HG02798 (cell line): ENCODE measurements around the gene UCN2.
"Not testable (repeated sequence)": the region's sequence is repeated elsewhere in the genome, so short reads cannot be mapped to it uniquely, and the experiment has no call there.

ENCODE experiments used
- ATAC-seq: cut with Tn5 transposase; IDR thresholded peaks from one replicate; pipeline ENCODE4 v1.9.1; 2021; ENCODE audit warnings: mild to moderate bottlenecking; ENCODE audit not compliant: unreplicated experiment, poor library complexity

The UCN2 gene

DNA sequence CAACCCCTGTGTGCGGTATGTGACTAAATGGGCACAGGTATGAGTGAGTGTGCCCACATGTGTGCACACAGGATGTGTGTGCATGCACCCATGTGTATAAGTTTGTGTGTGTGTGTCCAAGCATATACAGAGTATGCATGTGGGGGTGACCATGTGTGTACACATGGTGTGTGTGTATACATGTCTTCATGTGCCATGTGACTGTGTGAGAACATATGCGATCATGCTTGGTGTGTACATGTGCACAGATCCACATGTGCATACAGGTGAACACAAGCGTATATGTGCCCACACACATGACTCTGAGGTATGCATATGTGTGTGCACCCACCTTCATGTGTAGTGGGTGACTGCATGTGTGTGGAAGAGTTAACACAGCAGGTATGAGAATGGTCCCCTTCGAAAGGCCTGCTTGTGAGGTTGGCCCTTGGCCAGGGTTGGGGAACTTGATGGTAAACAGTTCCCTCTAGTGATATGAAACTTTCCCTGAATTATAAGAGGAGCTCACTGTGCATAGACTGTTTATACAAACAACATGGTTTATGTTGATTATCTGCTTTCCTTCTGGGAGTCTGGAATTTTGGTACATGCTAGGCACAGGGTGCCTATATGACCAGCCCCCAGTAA lies 17.3 kb downstream of the UCN2 start:
- no peak for ATAC-seq

DNA sequence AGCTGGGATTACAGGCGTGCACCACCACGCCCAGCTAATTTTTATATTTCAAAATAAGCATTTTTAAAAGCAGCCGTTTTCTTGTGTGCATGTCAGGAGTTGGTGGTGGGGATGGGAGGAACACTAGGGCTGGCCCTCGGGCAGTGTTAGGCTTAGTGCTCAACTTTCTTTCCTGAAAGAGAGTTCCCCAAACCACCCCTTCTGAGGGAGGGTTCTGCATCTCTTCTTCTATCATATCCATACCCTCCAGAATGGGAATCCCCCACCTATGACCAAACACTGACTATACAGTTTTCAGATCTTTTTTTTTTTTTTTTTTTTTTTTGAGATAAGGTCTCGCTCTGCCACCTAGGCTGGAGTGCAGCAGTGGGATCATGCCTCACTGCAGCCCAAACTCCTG lies 19.4 kb downstream of the UCN2 start:
- no peak for ATAC-seq

DNA sequence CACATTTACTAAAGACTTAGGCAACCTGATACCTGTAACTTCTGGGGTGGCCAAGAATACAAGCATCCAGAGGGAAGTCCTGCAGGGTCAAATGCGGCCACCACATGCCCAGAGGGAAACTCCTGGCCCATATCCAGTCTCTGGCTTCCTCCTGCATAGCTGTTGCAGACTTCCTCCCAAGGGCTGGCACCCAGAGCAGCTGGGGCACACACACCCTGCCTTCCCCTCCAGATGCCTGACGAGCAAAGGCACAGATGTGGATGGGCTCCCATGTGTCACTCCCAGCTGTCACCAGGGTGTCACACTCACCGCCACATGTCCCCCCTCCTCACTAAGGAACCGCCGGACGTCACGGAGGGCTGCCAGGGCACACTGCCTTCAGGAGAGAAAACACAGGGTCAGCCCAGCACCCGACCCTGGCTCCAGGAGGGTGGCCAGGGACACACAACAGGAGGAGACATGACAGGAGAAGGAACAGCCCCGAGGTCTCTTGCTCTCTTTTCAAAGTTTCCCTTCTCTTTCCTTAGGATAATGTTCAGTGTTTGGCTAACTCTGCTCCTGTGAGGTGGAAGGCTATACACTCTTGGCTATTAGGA lies 20.2 kb downstream of the UCN2 start:
- ATAC-seq = no peak

DNA sequence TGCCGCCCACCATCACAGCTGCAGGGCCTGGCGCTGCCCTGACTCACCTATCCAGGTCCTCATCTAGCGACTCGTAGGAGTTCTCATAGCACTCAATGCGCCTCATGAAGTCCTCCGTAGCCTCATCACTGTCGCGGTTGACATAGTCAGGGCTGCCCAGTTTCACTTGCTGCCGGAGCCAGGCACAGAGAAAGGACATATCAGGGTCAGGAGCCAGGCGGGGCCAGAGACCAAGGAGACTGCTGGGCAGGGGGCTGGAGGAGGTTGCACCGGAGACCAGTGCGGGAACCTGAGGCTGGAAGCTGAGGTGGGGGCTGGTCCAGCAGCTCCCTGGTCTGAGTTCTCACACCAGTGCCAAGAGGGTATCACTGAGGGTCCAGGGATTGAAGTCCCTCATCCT lies 25.1 kb downstream of the UCN2 start:
- no peak for ATAC-seq

DNA sequence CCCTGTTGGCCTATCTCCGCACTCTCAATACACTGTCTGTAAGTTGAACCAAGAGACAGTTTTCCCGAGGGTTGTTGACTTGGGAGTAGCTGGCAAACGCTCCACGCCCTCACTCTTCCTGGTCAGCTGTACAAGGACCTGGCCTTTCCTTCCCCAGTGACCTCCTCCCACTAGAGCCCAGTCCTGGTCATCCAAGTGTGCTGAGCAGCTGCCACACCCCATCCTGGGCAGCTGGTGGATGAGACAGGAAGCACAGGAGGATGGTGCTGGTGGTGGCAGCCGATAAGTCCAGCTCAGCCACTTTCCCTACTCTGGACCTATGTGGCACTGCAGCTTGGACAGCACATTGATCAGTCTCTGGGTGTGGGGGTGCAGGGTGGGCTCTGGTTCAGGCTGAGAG lies 26.8 kb downstream of the UCN2 start:
- no peak for ATAC-seq

DNA sequence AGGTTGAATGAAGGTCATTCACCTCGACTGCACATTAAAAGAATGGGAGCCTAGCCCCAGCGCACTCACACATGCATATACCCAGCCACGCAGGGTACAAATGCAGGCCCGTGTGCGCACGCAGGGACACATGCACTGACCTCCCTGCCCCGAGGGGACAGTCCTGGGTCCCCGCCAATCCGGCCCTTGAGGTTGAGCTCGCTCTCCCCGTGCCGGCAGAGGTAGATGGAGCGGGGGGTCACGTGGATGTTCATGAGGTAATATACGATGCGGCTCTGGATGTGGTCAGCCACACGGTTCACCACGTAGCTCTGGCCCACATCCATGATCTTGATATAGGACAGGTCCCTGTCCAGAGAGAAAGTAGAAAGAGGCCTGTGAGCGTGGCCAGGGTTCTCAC lies 27.5 kb downstream of the UCN2 start:
- no peak for ATAC-seq

DNA sequence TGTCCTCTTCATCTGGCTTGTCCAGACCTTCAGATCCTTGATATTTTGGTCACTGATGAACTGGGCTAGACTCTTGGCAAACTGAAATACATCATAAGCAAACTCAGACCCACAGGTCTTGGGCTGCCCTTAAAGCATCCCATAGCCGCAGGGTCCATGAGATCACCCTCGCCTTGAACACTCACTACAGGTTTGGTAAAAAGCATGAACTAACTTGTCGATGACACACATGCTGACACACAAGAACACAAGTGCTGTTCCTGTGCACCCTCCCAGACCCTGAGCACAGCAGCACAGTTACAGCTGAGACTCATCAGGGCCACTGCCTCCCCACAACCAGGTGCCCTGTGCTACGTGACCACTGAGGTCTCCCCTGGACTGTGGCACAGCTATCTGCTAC lies 28.0 kb downstream of the UCN2 start:
- ATAC-seq = no peak

DNA sequence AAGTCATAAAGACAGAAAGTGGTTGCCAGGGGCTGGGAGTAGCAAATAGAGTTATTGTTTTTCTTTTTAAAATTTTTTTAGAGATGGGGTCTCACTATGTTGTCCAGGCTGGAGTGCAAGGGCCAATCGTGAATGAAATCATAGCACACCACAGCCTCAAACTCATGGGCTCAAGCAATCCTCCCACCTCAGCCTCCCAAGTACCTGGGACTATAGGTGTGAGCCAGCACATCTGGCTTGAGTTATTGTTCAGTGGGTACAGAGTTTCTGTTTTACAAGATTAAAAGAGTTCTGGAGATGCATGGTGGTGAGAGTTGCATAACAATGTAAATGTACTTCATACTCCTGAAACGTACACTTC lies 30.6 kb downstream of the UCN2 start:
- no peak for ATAC-seq

DNA sequence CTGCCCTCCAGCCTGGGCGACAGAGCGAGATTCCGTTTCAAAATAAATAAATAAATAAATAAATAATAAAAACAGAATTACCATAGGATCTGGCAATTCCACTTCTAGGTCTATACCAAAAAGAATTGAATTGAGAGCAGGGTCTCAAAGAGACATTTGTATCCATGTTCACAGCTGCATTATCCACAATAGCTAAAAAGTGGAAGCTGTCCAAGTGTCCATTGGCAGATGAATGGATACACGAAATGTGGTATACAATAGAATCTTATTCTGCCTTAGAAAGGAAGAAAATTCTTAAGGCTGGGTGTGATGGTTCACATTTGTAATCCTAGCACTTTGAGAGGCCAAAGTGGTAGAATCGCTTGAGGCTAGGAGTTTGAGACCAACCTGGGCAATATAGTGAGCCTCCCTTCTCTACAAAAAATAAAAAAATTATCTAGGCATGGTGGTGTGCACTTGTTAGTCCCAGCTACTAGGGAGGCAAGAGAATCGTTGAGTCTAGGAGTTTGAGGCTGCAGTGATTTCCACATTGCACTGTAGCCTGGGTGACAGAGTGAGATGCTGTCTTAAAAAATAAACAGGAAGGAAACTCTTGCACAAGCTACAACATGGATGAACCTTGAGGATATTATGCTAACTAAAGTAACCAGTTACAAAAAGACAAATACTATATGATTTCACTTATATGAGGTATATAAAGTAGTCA lies 31.2 kb downstream of the UCN2 start:
- ATAC-seq = no peak

DNA sequence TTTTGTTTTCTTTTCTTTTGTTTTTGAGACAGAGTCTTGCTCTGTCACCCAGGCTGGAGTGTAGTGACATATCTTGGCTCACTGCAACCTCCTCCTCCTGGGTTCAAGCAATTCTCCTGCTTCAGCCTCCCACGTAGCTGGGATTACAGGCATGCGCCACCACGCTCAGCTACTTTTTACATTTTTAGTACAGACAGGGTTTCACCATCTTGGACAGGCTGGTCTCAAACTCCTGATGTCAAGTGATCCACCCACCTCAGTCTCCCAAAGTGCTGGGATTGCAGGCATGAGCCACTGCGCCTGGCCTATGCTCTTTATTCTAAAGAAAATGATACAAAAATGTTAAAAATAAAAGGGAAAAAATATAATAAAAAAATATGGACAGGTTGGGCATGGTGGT lies 32.9 kb downstream of the UCN2 start:
- ATAC-seq = not testable (repeated sequence)

DNA sequence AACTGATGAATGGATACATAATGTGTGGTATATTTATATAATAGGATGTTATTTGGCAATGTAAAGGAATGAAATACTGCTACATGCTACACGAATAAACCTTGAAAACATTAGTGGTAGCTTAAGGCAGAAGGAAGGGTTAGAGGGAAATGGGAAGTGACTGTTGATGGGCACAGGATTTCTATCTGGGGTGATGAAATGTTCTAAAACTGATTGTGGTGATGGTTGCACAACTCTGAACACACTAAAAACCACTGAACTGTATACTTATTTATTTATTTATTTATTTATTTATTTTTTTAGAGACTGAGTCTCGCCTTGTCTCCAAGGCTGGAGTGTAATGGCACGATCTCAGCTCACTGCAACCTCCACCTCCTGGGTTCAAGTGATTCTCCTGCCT lies 34.8 kb downstream of the UCN2 start:
- ATAC-seq = no peak

DNA sequence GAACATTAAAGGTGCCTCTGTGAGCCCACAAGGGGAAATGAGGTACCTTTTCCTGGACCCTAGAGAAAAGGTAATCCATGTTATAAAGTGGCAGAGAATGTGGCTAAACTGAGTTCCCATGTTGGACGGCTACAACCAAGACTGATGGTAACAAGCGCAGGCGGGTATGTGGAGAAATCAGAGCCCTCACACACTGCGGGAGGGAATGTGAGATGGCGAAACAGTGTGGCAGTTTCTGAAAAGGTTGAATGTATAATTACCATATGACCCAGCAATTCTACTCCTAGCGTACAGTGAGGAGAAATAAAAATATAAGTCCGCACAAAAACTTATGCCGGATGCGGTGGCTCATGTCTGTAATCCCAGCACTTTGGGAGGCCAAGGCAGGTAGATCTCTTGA lies 35.5 kb downstream of the UCN2 start:
- ATAC-seq = no peak

DNA sequence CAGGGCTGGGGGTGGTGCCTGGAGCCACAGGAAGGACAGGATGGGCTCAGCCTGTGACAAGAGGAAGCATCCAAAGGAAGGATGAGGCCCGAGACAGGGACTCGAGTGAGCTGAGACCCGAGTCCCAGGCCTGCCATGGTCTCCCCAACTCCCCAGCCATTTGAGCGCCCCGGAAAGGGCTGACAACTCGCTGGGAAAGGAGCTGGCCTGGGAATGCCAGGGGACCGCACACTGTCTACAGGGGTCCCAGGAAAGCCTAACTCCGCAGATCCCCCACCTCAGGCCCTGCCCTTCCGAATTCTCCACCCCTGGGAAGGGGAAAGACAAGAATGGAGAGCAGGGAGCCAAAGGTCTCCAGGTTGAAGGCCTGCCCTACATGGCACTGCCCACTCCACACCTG lies 38.6 kb downstream of the UCN2 start:
- no peak for ATAC-seq

DNA sequence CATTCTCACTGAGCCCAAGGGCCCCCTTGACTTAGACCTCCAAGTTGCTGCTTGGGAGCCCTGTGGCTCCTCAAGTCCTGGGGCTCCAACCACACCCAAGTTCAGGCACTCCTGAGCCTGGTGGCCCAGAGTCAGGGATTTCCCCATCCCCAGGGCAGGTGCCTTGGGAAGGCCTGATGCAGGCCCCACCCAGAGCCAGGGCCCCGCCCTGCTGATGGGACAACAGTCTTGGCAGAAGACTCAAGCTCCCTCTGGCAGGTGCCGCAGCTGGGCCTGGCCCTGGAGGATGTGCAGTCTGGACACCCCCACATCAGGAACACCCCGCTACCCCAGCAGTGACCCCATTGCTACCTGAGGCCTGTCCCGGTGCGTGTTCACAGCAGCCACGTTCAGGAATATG lies 41.9 kb downstream of the UCN2 start:
- no peak for ATAC-seq

DNA sequence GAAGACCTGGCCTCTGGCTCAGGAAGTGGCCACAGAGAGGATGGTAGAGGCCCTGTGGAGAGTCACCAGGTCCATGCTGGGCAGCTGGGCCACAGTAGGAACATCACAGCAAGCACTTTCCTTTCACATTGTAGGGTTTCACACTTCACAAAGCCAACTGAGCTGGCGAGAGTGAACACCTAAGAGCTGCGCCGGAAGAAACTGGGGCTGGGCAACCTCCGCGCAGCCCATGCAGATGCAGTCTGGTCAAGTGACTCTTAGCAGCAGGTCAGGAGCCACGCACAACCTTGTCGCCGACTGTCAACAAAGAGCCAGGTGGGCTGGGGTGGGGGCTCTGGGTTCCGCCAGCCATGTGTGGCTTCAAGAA lies 44.3 kb downstream of the UCN2 start:
- ATAC-seq = no peak

DNA sequence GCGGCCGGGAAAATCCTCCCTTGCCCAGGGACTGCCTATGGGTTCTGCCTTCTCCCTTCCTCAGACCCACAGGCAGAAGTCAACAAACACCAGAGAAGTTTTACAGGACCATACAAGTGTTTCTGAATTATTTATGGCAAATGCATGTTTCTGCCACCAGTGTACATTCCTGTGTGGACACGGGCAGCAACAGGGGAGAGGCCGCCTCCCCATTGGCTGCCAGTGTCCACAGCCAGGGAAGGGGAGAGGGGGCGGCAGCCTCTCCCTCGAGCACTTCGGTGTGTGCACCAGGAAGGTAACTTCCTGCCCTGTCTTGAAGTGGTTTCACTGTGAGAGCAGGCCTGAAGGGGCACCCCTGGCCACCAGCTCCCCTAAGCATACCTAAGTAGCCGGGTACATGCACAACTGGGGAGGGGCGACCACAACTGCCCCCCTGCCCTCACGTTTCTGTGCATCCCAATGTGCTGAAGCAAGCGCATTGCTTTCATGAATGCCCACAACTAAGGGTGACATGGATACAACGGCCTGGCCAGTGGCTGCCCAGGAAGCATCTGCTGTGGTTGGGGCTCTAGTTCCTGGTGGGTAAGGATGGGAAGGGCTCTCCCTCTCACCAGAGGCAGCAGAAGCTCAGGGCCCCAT lies 44.8 kb downstream of the UCN2 start:
- ATAC-seq = no peak

DNA sequence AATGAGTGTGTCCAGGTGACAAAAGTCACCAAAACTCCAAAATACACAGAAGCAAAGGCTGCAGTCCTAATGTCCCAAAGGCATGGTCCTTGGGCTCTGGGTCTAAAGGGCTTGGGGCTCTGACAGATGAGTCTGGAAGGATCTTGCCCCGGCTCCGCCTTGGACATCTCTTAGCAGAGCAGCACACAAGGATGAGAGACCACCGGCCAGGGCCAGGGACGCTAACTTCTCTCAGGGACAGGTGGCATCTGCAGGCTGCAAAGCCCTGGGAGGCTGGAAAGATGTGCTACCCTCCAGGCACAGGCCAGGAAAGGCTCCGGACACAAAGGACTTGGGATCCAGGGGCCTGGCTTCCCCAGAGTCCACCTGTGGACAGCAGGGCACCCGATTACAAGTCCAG lies 45.5 kb downstream of the UCN2 start:
- no peak for ATAC-seq

DNA sequence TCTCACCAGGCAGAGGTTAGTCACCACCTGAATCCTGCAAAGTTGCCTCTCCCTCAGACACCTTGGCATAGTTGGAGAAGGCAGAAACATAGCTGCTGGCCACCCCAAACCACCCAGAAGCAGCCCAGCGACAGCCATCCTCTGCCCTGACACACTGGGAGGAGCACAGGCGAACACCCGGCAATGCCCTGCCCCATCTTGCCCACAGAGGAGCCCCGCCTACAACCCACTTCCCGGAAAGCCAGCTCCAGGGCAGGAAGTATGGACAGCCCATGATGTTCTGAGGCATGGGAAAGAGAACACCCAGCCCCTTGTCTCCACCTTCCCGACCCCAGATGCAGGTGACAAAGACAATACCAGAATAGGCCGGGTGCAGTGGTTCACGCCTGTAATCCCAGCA lies 47.0 kb downstream of the UCN2 start:
- ATAC-seq = no peak

DNA sequence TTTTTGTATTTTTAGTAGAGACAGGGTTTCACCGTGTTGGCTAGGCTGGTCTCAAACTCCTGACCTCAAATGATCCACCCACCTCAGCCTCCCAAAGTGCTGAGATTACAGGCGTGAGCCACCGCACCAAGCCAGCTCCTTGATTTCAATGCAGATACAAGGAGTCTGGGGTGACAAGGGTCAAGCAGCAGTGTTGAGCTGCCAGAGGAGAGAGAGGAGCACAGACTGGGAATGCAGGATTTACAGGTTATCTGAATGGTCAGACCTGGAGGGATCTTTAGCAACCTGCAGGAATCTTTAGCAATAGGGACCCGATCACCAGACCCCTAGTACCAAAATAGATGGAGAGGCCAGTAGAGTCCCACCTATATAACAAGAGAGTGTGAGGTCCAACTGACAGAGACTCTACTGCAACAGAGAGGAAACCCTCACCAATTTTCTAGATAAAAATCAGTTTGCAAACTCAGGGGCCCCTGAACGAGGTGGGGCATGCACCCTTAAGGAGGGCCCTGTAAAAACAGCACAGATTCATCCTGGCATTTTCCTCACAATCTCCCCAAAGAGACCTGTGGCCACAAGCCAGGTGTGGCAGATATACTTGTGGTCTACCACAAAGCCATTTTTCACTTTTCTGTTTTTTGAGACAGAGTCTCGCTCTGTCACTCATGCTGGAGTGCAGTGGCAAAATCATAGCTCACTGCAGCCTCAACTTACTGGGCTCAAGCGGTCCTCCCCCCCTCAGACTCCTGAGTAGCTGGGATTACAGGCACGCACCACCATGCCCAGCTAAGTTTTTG lies 49.0 kb downstream of the UCN2 start:
- ATAC-seq = peak; percentile 39
